ENCODE measurements around the gene HEATR1.

The HEATR1 gene

DNA sequence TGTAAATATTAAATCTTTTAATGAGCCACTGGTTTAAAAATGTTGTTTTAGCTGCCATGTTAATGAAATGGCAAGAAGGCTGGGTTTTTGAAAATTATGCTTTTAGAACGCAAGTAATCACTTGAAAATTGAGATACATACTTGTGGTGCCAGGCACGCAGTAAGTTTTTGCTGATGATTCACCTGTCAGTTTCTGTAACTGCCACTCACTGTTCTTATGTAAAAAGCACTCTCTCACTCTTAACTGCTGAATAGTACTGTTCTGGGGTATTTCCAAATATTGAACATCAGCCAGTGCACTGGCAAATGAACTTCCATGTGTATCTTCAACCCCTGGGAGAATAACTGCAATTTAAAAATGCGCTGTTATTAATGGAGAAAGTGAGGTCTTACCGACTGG is 62.6 kb downstream of the HEATR1 start:
- no peak for TF ChIP-seq CTBP1 (IDR thresholded peaks at IDR 0.05; ENCODE audit: borderline replicate concordance)
- no peak for TF ChIP-seq SUZ12 (IDR thresholded peaks at IDR 0.05)
- TF ChIP-seq TARDBP (IDR thresholded peaks at IDR 0.05) = no peak
- TF ChIP-seq FOXA1 (IDR thresholded peaks at IDR 0.05) = no peak
- TF ChIP-seq FOXM1 (IDR thresholded peaks at IDR 0.05; ENCODE audit: borderline replicate concordance) = no peak
- no peak for TF ChIP-seq NFRKB (IDR thresholded peaks at IDR 0.05)
- TF ChIP-seq HDGF (IDR thresholded peaks at IDR 0.05; ENCODE audit: borderline replicate concordance) = no peak
- no peak for TF ChIP-seq ARNT (IDR thresholded peaks at IDR 0.05)
- no peak for TF ChIP-seq ZNF384 (IDR thresholded peaks at IDR 0.05)
- TF ChIP-seq ELF4 (IDR thresholded peaks at IDR 0.05) = no peak
- no peak for TF ChIP-seq FOXK2 (IDR thresholded peaks at IDR 0.05)
- TF ChIP-seq L3MBTL2 (conservative IDR thresholded peaks at IDR 0.05) = no peak
- DNase-seq (ENCODE audit: extremely low spot score) = no peak
- POLR2A ChIA-PET = no interaction called here
- CTCF ChIA-PET = interaction anchor here (1.0 to 1.4 kb wide), 2 partner anchors 10 to 437 kb away, joined by 3 to 4 read pairs; no protein-coding TSS in a partner anchor

DNA sequence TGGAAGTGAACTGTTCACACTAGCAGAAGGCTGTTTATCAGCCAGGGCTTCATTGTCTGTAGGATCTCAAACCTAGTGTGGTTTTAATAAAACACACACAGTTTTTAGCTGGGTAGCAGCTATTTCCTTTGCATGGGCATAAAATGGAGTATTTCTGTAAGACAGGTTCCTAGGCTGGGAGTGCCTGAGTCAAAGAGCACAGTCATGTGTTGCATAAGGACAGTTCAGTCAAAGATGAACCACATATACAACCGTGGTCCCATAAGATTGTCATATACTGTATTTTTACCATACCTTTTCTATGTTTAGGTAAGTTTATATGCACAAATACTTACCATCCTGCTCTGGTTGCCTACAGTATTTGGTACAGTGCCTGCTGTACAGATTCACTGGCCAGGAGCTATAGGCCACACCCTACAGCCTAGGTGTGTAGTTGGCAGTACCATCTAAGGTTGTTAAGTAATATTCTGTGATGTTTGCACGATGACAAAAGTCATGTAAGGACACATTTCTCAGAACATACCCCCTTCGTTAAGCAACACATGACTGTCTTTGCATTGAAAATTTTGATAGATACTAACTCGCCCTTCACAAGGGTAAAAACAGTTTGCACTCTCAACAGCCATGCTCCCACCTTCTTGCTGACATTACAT is 63.4 kb downstream of the HEATR1 start:
- POLR2A ChIA-PET = no interaction called here
- DNase-seq (ENCODE audit: extremely low spot score) = no peak
- TF ChIP-seq FOXM1 (IDR thresholded peaks at IDR 0.05; ENCODE audit: borderline replicate concordance) (no peak), ARNT (IDR thresholded peaks at IDR 0.05) (no peak), NFRKB (IDR thresholded peaks at IDR 0.05) (no peak), SUZ12 (IDR thresholded peaks at IDR 0.05) (no peak), ELF4 (IDR thresholded peaks at IDR 0.05) (no peak), SP1 (IDR thresholded peaks at IDR 0.05) (no peak), HDGF (IDR thresholded peaks at IDR 0.05; ENCODE audit: borderline replicate concordance) (no peak), BHLHE40 (IDR thresholded peaks at IDR 0.05; ENCODE audit: borderline replicate concordance) (no peak), ZNF384 (IDR thresholded peaks at IDR 0.05) (no peak)
- CTCF ChIA-PET = interaction anchor here (1.0 to 1.4 kb wide), 2 partner anchors 11 to 437 kb away, joined by 3 to 4 read pairs; no protein-coding TSS in a partner anchor

DNA sequence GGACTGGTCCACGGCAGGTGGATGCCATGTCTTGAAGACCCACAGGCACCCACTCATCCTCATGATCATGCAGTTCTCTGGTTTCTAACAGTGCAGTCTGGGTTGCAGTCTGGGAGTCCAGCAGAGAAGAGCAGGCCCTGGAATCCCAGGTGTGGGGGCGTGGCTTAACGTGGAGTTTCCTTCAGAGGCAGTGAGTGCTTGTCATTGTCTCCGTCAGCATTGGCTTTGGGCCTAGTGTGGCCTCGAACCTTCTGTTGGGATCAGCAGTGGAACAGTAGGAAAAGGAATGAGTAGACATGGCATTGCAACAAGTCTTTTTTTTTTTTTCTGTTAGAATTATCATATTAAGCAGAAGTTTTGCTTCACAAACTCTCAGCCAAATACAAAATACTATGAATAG is 67.8 kb downstream of the HEATR1 start:
- CTCF ChIA-PET = no interaction called here
- no peak for DNase-seq (ENCODE audit: extremely low spot score)
- POLR2A ChIA-PET = no interaction called here

DNA sequence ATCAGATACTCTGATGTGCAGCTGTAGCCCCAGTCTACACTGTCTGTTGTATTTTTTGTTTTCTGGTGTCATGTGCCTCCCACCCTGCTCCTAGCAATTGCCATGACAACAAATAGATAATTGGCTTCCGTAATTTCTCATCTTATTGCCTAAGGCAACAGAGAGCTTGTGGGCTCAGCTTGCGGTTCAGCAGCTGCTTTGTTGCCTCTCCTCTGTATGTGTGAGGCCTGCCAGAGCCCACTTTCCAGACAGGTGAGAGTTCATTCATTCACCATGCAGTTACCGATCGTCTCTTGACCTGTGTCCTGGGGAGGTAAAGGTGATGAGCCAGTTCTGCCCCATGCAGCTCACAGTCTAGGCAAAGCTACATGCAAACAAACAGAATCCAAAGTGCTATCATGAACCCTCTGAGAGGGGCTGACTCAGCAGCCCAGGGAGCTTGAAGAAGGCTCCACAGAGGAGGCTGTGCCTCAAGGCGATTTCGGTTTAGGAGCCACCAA is 68.6 kb downstream of the HEATR1 start:
- no peak for DNase-seq (ENCODE audit: extremely low spot score)

More for the DNA sequence above, 67.8 kb downstream of the HEATR1 start:
- TF ChIP-seq SUZ12 (IDR thresholded peaks at IDR 0.05) (no peak), BHLHE40 (IDR thresholded peaks at IDR 0.05; ENCODE audit: borderline replicate concordance) (no peak), FOXM1 (IDR thresholded peaks at IDR 0.05; ENCODE audit: borderline replicate concordance) (no peak), FOXA1 (IDR thresholded peaks at IDR 0.05) (no peak), FOXK2 (IDR thresholded peaks at IDR 0.05) (no peak), ELF4 (IDR thresholded peaks at IDR 0.05) (no peak), L3MBTL2 (conservative IDR thresholded peaks at IDR 0.05) (no peak), LEF1 (IDR thresholded peaks at IDR 0.05; ENCODE audit: borderline replicate concordance) (no peak), NFRKB (IDR thresholded peaks at IDR 0.05) (no peak), ARNT (IDR thresholded peaks at IDR 0.05) (no peak), SP1 (IDR thresholded peaks at IDR 0.05) (no peak)

DNA sequence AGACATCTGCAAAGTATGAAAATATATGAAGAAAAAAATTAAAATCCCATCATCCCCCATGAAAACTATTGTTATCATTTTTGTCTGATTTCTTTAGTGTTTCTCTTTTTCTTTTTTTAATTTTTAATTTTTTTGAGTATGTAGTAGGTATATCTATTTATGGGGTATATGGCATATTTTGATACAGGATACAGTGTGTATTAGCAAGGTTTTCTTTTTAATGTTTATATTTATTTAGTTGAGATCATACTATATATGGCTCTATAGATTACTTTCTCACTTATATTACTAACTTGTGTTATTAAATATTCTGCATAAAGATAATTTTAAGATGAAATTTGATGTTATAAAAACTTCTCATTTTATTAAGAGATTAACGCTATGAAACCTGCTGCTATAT is 69.1 kb downstream of the HEATR1 start:
- no peak for TF ChIP-seq ARNT (IDR thresholded peaks at IDR 0.05)
- no peak for TF ChIP-seq TARDBP (IDR thresholded peaks at IDR 0.05)
- TF ChIP-seq FOXM1 (IDR thresholded peaks at IDR 0.05; ENCODE audit: borderline replicate concordance) = no peak
- no peak for TF ChIP-seq SP1 (IDR thresholded peaks at IDR 0.05)
- no peak for TF ChIP-seq BHLHE40 (IDR thresholded peaks at IDR 0.05; ENCODE audit: borderline replicate concordance)
- no peak for TF ChIP-seq ELF4 (IDR thresholded peaks at IDR 0.05)
- no peak for TF ChIP-seq FOXA1 (IDR thresholded peaks at IDR 0.05)
- TF ChIP-seq NFRKB (IDR thresholded peaks at IDR 0.05) = no peak
- no peak for TF ChIP-seq LEF1 (IDR thresholded peaks at IDR 0.05; ENCODE audit: borderline replicate concordance)
- TF ChIP-seq ZNF384 (IDR thresholded peaks at IDR 0.05) = no peak
- TF ChIP-seq L3MBTL2 (conservative IDR thresholded peaks at IDR 0.05) = no peak
- TF ChIP-seq CTBP1 (IDR thresholded peaks at IDR 0.05; ENCODE audit: borderline replicate concordance) = no peak
- TF ChIP-seq FOXK2 (IDR thresholded peaks at IDR 0.05) = no peak
- no peak for TF ChIP-seq HDGF (IDR thresholded peaks at IDR 0.05; ENCODE audit: borderline replicate concordance)
- no peak for TF ChIP-seq SUZ12 (IDR thresholded peaks at IDR 0.05)
- TF ChIP-seq, protein P1, sequence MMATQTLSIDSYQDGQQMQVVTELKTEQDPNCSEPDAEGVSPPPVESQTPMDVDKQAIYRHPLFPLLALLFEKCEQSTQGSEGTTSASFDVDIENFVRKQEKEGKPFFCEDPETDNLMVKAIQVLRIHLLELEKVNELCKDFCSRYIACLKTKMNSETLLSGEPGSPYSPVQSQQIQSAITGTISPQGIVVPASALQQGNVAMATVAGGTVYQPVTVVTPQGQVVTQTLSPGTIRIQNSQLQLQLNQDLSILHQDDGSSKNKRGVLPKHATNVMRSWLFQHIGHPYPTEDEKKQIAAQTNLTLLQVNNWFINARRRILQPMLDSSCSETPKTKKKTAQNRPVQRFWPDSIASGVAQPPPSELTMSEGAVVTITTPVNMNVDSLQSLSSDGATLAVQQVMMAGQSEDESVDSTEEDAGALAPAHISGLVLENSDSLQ (IDR thresholded peaks at IDR 0.05) = no peak
- ChIA-PET POLR2A (no interaction called here), CTCF (interaction anchor here (0.7 kb wide), 1 partner anchor 225 kb away, joined by 3 read pairs; no protein-coding TSS in a partner anchor)
- no peak for DNase-seq (ENCODE audit: extremely low spot score)

More for the DNA sequence above, 68.6 kb downstream of the HEATR1 start:
- CTCF ChIA-PET = no interaction called here
- POLR2A ChIA-PET = no interaction called here
- no peak for TF ChIP-seq TARDBP (IDR thresholded peaks at IDR 0.05)
- no peak for TF ChIP-seq FOXM1 (IDR thresholded peaks at IDR 0.05; ENCODE audit: borderline replicate concordance)
- TF ChIP-seq L3MBTL2 (conservative IDR thresholded peaks at IDR 0.05) = no peak
- no peak for TF ChIP-seq HDGF (IDR thresholded peaks at IDR 0.05; ENCODE audit: borderline replicate concordance)
- TF ChIP-seq ARNT (IDR thresholded peaks at IDR 0.05) = no peak
- no peak for TF ChIP-seq FOXA1 (IDR thresholded peaks at IDR 0.05)
- no peak for TF ChIP-seq BHLHE40 (IDR thresholded peaks at IDR 0.05; ENCODE audit: borderline replicate concordance)
- TF ChIP-seq, protein P1 (IDR thresholded peaks at IDR 0.05) = no peak
- TF ChIP-seq FOXK2 (IDR thresholded peaks at IDR 0.05) = no peak
- TF ChIP-seq LEF1 (IDR thresholded peaks at IDR 0.05; ENCODE audit: borderline replicate concordance) = no peak

DNA sequence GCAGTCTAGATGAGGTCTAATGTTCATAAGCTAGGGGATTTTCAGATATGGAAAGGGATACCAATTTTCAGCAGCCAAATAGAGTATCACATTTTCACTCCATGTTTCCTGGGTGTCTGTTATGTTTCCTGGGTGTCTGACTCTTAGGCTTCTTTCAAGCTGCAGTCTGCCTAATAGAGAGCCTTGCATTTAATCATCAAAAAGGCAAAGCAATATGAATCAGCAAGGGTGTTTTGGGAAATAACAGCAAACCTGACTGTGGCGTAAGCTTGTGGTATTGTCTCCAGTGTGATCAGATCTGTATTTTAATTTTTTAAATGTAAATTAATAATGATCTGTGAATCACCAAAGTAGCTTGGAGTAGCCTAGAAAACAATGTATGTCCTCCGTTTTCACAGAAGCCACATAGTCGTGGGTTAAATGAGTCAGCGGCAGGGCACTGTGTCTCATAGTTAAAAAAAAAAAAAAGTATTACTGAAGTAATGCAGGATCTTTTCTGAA is 70.1 kb downstream of the HEATR1 start:
- CTCF ChIA-PET = interaction anchor here (0.6 to 1.1 kb wide), 3 partner anchors 10 to 376 kb away, joined by 3 to 8 read pairs (median 4); no protein-coding TSS in a partner anchor
- TF ChIP-seq FOXA1 (IDR thresholded peaks at IDR 0.05) = no peak
- TF ChIP-seq ZNF384 (IDR thresholded peaks at IDR 0.05) = no peak
- TF ChIP-seq TARDBP (IDR thresholded peaks at IDR 0.05) = no peak
- TF ChIP-seq FOXK2 (IDR thresholded peaks at IDR 0.05) = no peak
- TF ChIP-seq NFRKB (IDR thresholded peaks at IDR 0.05) = no peak
- TF ChIP-seq ELF4 (IDR thresholded peaks at IDR 0.05) = no peak
- no peak for TF ChIP-seq FOXM1 (IDR thresholded peaks at IDR 0.05; ENCODE audit: borderline replicate concordance)
- no peak for TF ChIP-seq BHLHE40 (IDR thresholded peaks at IDR 0.05; ENCODE audit: borderline replicate concordance)
- TF ChIP-seq HDGF (IDR thresholded peaks at IDR 0.05; ENCODE audit: borderline replicate concordance) = no peak
- TF ChIP-seq CTBP1 (IDR thresholded peaks at IDR 0.05; ENCODE audit: borderline replicate concordance) = no peak
- TF ChIP-seq L3MBTL2 (conservative IDR thresholded peaks at IDR 0.05) = no peak
- no peak for TF ChIP-seq SP1 (IDR thresholded peaks at IDR 0.05)
- no peak for TF ChIP-seq LEF1 (IDR thresholded peaks at IDR 0.05; ENCODE audit: borderline replicate concordance)
- no peak for TF ChIP-seq SUZ12 (IDR thresholded peaks at IDR 0.05)
- TF ChIP-seq, protein P1 (IDR thresholded peaks at IDR 0.05) = no peak
- no peak for TF ChIP-seq ARNT (IDR thresholded peaks at IDR 0.05)
- no peak for DNase-seq (ENCODE audit: extremely low spot score)
- POLR2A ChIA-PET = interaction anchor here (0.6 to 1.3 kb wide), 2 partner anchors 70 to 469 kb away, joined by 3 to 4 read pairs; partner anchors contain the start of genes HEATR1 and NID1

All from HEK293T (cell line).